Endothelial cell of umbilical vein (primary cell): ENCODE results near the gene PEX7. TPM values are rescaled to one million over a fixed set of nuclear protein-coding genes. Genes with fewer than 3 reads are reported as not detected.

Experiments used
- BruUV-seq: library from RNA; stranded (reverse); fragments of 400-500 nt; replicated peaks from 2 replicates; lab custom pipeline; 2021; lab: Mats Ljungman, UMichigan
- CTCF ChIA-PET: fragments of 300-600, 350-600 bp; sonication (Branson Sonifier 250); formaldehyde crosslinking; loops from one replicate; lab custom pipeline; 2021; ENCODE audit warnings: antibody characterized with exemption, inconsistent platforms; lab: Charles Lee
- POLR2A ChIA-PET: fragments of 300-600, 350-600 bp; sonication (Branson Sonifier 250); formaldehyde crosslinking; loops from one replicate; lab custom pipeline; 2021; ENCODE audit warnings: antibody characterized with exemption, inconsistent platforms; lab: Charles Lee
- DNase-seq: peaks from one replicate; pipeline ENCODE4 v3.0.0-alpha.2; 2011; ENCODE audit warnings: low read depth, low spot score
- FAIRE-seq: peaks from 2 replicates; lab custom pipeline; 2011; peaks lifted over from hg19 to GRCh38; lab: Jason Lieb, UNC
- H2AFZ ChIP-seq: 2 replicates; pipeline ENCODE4 v1.6.0; 2012; ENCODE audit warnings: low read depth, low read length, control low read depth, inconsistent platforms
- H3K27ac ChIP-seq: 2 replicates; pipeline ENCODE4 v1.5.1; 2011; ENCODE audit warnings: low read depth, mild to moderate bottlenecking, control low read depth, low read length, moderate library complexity; ENCODE audit not compliant: insufficient read depth
- H3K27me3 ChIP-seq, 2 experiments: 2 replicates each; pipeline versions ENCODE4 v1.6.0 to v1.6.1; 2011; ENCODE audit warnings: low read length in 2 of 2, mixed read lengths in 1 of 2; ENCODE audit not compliant: control insufficient read depth in 2 of 2, insufficient read depth in 2 of 2
- H3K36me3 ChIP-seq, 2 experiments: 2 replicates in 1 of 2; 3 replicates in 1 of 2; pipeline ENCODE4 v1.5.1; 2011; ENCODE audit warnings: low read length in 2 of 2, mild to moderate bottlenecking in 1 of 2, moderate library complexity in 1 of 2; ENCODE audit not compliant: control insufficient read depth in 2 of 2, insufficient read depth in 2 of 2; ENCODE audit errors: extremely low read depth in 1 of 2
- H3K4me1 ChIP-seq: 3 replicates; pipeline ENCODE4 v1.5.1; 2011; ENCODE audit warnings: mild to moderate bottlenecking, low read length; ENCODE audit not compliant: control insufficient read depth, insufficient read depth; ENCODE audit errors: extremely low read depth
- H3K4me2 ChIP-seq: 2 replicates; pipeline ENCODE4 v1.6.1; 2011; ENCODE audit warnings: low read length, control low read depth, mixed read lengths; ENCODE audit not compliant: insufficient read depth
- H3K4me3 ChIP-seq, 3 experiments: fragments of 200-600 bp in 1 of 3; sonication (generic), shearing (Covaris generic) in 1 of 3; replicated peaks in 1 of 3; 2 replicates each; pipeline ENCODE4 v1.5.1; 2011 to 2016; ENCODE audit warnings: control low read depth in 3 of 3, low read length in 3 of 3, mild to moderate bottlenecking in 2 of 3, inconsistent platforms in 1 of 3, low read depth in 1 of 3, moderate library complexity in 1 of 3; ENCODE audit not compliant: insufficient read depth in 1 of 3
- H3K79me2 ChIP-seq: 2 replicates; pipeline ENCODE4 v1.6.0; 2012; ENCODE audit warnings: low read length, inconsistent platforms; ENCODE audit not compliant: control insufficient read depth, insufficient read depth
- H3K9ac ChIP-seq: replicated peaks from 2 replicates; pipeline ENCODE3; 2011; ENCODE audit warnings: low read length, control low read depth; ENCODE audit not compliant: insufficient read depth; ENCODE audit errors: extremely low read depth
- H3K9me1 ChIP-seq: replicated peaks from 3 replicates; pipeline ENCODE4 v1.6.0; 2011; ENCODE audit warnings: mild to moderate bottlenecking, low read length; ENCODE audit not compliant: control insufficient read depth, insufficient read depth; ENCODE audit errors: extremely low read depth
- H3K9me3 ChIP-seq: replicated peaks from 2 replicates; pipeline ENCODE4 v1.5.1; 2012; ENCODE audit warnings: low read length, inconsistent platforms; ENCODE audit not compliant: control insufficient read depth, insufficient read depth
- H4K20me1 ChIP-seq: replicated peaks from 2 replicates; pipeline ENCODE3; 2011; ENCODE audit warnings: mild to moderate bottlenecking, low read length; ENCODE audit not compliant: control insufficient read depth, insufficient read depth; ENCODE audit errors: extremely low read depth
- CTCF ChIP-seq, 2 donors: IDR thresholded peaks; 1 replicate in 1 of 2; 2 replicates in 1 of 2; pipeline ENCODE4 v1.5.1; 2011; ENCODE audit warnings: low read length in 2 of 2, mild to moderate bottlenecking in 2 of 2, moderate library complexity in 2 of 2, control low read depth in 1 of 2, inconsistent platforms in 1 of 2, low read depth in 1 of 2; ENCODE audit not compliant: insufficient read depth in 1 of 2; ENCODE audit errors: extremely low read depth in 1 of 2
- EZH2 ChIP-seq: IDR thresholded peaks from 2 replicates; pipeline ENCODE4 v1.6.1; 2012; ENCODE audit warnings: borderline replicate concordance, low read depth, mild to moderate bottlenecking, moderate library complexity, low read length, inconsistent platforms; ENCODE audit not compliant: severe bottlenecking
- FOS ChIP-seq: IDR thresholded peaks from 2 replicates; pipeline ENCODE4 v1.6.1; 2011; ENCODE audit warnings: mild to moderate bottlenecking, low read length, moderate library complexity, borderline replicate concordance; ENCODE audit not compliant: insufficient read depth
- GATA2 ChIP-seq: IDR thresholded peaks from 2 replicates; pipeline ENCODE4 v1.7.0; 2011; ENCODE audit warnings: low read depth, mild to moderate bottlenecking, moderate library complexity, mixed read lengths, low read length; ENCODE audit not compliant: insufficient read length, insufficient read depth
- JUN ChIP-seq: IDR thresholded peaks from 2 replicates; pipeline ENCODE4 v1.6.1; 2011; ENCODE audit warnings: borderline replicate concordance, low read depth; ENCODE audit not compliant: insufficient read length, insufficient read depth
- MAX ChIP-seq: IDR thresholded peaks from 2 replicates; pipeline ENCODE4 v1.6.1; 2011; ENCODE audit not compliant: insufficient read depth, insufficient read length
- MYC ChIP-seq: IDR thresholded peaks from one replicate; pipeline ENCODE4 v1.6.1; 2011; ENCODE audit warnings: mild to moderate bottlenecking, low read depth, low read length
- POLR2A ChIP-seq: IDR thresholded peaks from 2 replicates; pipeline ENCODE4 v1.6.1; 2012; ENCODE audit warnings: low read depth, mild to moderate bottlenecking, control low read depth, low read length
- POLR2AphosphoS5 ChIP-seq: IDR thresholded peaks from 2 replicates; pipeline ENCODE4 v1.6.1; 2012; ENCODE audit warnings: low read depth, mild to moderate bottlenecking, control low read depth, low read length, moderate library complexity; ENCODE audit not compliant: insufficient read depth
- dilution Hi-C: fragments of 300-500 bp; cut with MboI; formaldehyde crosslinking; loops from one replicate; pipeline ENCODE4 v1.15.0; 2019; ENCODE audit warnings: low sequenced_read_pairs; ENCODE audit not compliant: extremely low pct_ligation_motif_present
- intact Hi-C: fragments of 100-400 bp; cut with micrococcal nuclease; formaldehyde crosslinking; loops from one replicate; pipeline ENCODE4 v1.10.0; 2022
- polyA plus RNA-seq, 4 experiments: library from polyadenylated mRNA; depleted of rRNA in 3 of 4; stranded (reverse) in 3 of 4; unstranded in 1 of 4; fragments of >200 nt; gene quantifications; 2 replicates each; pipeline versions ENCODE4 v1.2.1 to v1.2.3, GENCODE V29; 2011 to 2012; ENCODE audit warnings: missing spikeins in 1 of 4
- total RNA-seq: library from RNA; stranded (reverse); gene quantifications from 2 replicates; pipeline ENCODE4 v1.2.3, GENCODE V29; 2021

Gene PEX7
- total and polyA plus RNA-seq, 2 donors (not counting 3 experiments of a cell fraction or from before 2014, with no cell fraction given), result 3.7 to 5.7 TPM

DNA sequence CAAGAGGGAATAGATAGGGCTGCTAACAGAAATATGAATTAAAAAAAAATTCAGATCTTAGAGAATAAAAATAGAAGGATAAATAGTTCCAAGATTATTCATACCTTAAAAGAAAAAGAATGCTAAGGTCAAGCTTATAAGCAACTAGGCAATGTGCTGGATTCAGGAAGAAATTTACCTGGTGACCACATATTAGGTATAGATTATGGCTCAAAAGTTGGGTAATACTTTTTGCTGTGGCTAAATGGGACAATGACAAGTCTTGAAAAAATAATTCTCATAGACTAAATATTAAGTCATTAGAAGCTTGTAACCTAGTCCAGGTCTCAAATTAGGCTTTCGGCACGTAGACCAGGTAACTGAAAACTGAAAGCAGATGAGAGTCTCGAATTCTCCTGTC is 47.3 kb upstream of the PEX7 start:
- H3K9me1 ChIP-seq, result no peaks in the 10 kb centered on the region
- no peaks in the 10 kb centered on the region for H3K27me3 ChIP-seq
- DNase-seq (no peak), FAIRE-seq (no peak)
- TF ChIP-seq GATA2 (no peak), MYC (no peak), MAX (no peak), FOS (no peak), CTCF (IDR thresholded peaks at IDR 0.05; ENCODE audit: extremely low read depth in 1 of 2, insufficient read depth in 1 of 2, low read depth in 1 of 2, low read length in 2 of 2) (no peak), EZH2 (no peak), POLR2AphosphoS5 (no peak), JUN (no peak), POLR2A (no peak)
- dilution Hi-C loops, result no loop called here
- H3K27ac ChIP-seq, result no peak overlapping the region
- H3K4me3 ChIP-seq, result no peak overlapping the region
- peaks cover 2% of the 10 kb centered on the region for H3K79me2 ChIP-seq
- CTCF ChIA-PET, result interaction anchor here (2.0 kb wide), 1 partner anchor 17 kb away, joined by 16 read pairs; the partner anchor contains the start of gene MAP3K5
- BruUV-seq, result no TSS peak
- H3K4me1 ChIP-seq, result no peaks in the 10 kb centered on the region
- POLR2A ChIA-PET, result no interaction called here
- H3K9ac ChIP-seq, result no peak overlapping the region
- no peak overlapping the region for H2AFZ ChIP-seq
- no peaks in the 10 kb centered on the region for H3K9me3 ChIP-seq
- no peaks in the 10 kb centered on the region for H3K36me3 ChIP-seq
- no peaks in the 10 kb centered on the region for H4K20me1 ChIP-seq
- intact Hi-C loops, result no loop called here
- H3K4me2 ChIP-seq, result no peak overlapping the region
